HepG2 (cell line): ENCODE measurements around the gene RFX2. TPM values are rescaled to one million over a fixed set of nuclear protein-coding genes. Genes with fewer than 3 reads are reported as not detected.

Source experiments
- ATAC-seq: fragments of 200-7000 bp; cut with Tn5 transposase; 3 replicates; pipeline ENCODE4 v1.9.1; 2020; ENCODE audit warnings: mild to moderate bottlenecking, moderate library complexity
- BruUV-seq: library from RNA; stranded (reverse); fragments of 400-500 nt; replicated peaks from 2 replicates; lab custom pipeline; 2021; lab: Mats Ljungman, UMichigan
- CTCF ChIA-PET: fragments of 300-600 bp; formaldehyde crosslinking; extraction: SDS; loops from one replicate; lab custom pipeline; 2021; ENCODE audit warnings: low total read pairs, inconsistent platforms, low intra/inter-chr PET ratio; lab: Yijun Ruan, JAX
- POLR2A ChIA-PET: fragments of 350-600 bp; sonication (Branson Sonifier 250); formaldehyde crosslinking; loops from one replicate; lab custom pipeline; 2020; ENCODE audit warnings: antibody characterized with exemption, inconsistent platforms; lab: Yijun Ruan, JAX
- DNase-seq: peaks from one replicate; pipeline ENCODE4 v3.0.0-alpha.2; 2015; ENCODE audit warnings: low spot score
- FAIRE-seq: peaks from 3 replicates; lab custom pipeline; 2011; peaks lifted over from hg19 to GRCh38; lab: Jason Lieb, UNC
- H2AFZ ChIP-seq: one replicate; pipeline ENCODE4 v1.6.1; 2011; ENCODE audit warnings: low read length, inconsistent platforms
- H3K27ac ChIP-seq: fragments of 300-600 bp; 3 replicates; pipeline ENCODE4 v1.8.0; 2011; ENCODE audit warnings: mixed run types, mild to moderate bottlenecking, mixed read lengths, low read length, inconsistent platforms; ENCODE audit not compliant: insufficient read depth; ENCODE audit errors: extremely low read length
- H3K27me3 ChIP-seq, 2 experiments: fragments of 200-600 bp in 1 of 2; 2 replicates in 1 of 2; 3 replicates in 1 of 2; pipeline versions ENCODE4 v1.6.0 to v1.8.0; 2011; ENCODE audit warnings: low read length in 2 of 2, mild to moderate bottlenecking in 2 of 2, moderate library complexity in 2 of 2, inconsistent platforms in 1 of 2; ENCODE audit not compliant: insufficient read depth in 2 of 2, control insufficient read depth in 1 of 2
- H3K36me3 ChIP-seq, 2 experiments: fragments of 200-600 bp in 1 of 2; replicated peaks in 1 of 2; 2 replicates in 1 of 2; 3 replicates in 1 of 2; pipeline versions ENCODE4 v1.5.1 to v1.8.0; 2011; ENCODE audit warnings: low read length in 2 of 2, inconsistent platforms in 1 of 2; ENCODE audit not compliant: insufficient read depth in 2 of 2, control insufficient read depth in 1 of 2
- H3K4me1 ChIP-seq: 2 replicates; pipeline ENCODE4 v1.5.1; 2012; ENCODE audit warnings: low read length, inconsistent platforms; ENCODE audit not compliant: insufficient read depth
- H3K4me2 ChIP-seq: 2 replicates; pipeline ENCODE4 v1.6.0; 2011; ENCODE audit warnings: low read depth, low read length, inconsistent platforms
- H3K4me3 ChIP-seq, 3 experiments: fragments of 200-600 bp in 1 of 3; sonication (generic), shearing (Covaris generic) in 1 of 3; replicated peaks in 1 of 3; 2 replicates each; pipeline ENCODE4 v1.5.1; 2011 to 2016; ENCODE audit warnings: low read length in 3 of 3, inconsistent platforms in 2 of 3, low read depth in 2 of 3, mild to moderate bottlenecking in 2 of 3, control low read depth in 1 of 3, mixed read lengths in 1 of 3; ENCODE audit not compliant: insufficient read depth in 1 of 3
- H3K79me2 ChIP-seq: one replicate; pipeline ENCODE4 v1.6.1; 2011; ENCODE audit warnings: low read length, inconsistent platforms; ENCODE audit not compliant: insufficient read depth
- H3K9ac ChIP-seq: 2 replicates; pipeline ENCODE4 v1.6.0; 2011; ENCODE audit warnings: mild to moderate bottlenecking, low read depth, low read length, inconsistent platforms; ENCODE audit not compliant: insufficient read depth
- H3K9me3 ChIP-seq: 2 replicates; pipeline ENCODE4 v1.5.1; 2012; ENCODE audit warnings: mild to moderate bottlenecking, low read length
- H4K20me1 ChIP-seq: 2 replicates; pipeline ENCODE4 v1.6.0; 2011; ENCODE audit warnings: inconsistent platforms, mild to moderate bottlenecking, low read length, moderate library complexity; ENCODE audit not compliant: insufficient read depth
- HHEX ChIP-seq: IDR thresholded peaks from 2 replicates; pipeline ENCODE4 v1.6.1; 2016; ENCODE audit warnings: control low read depth
- MYPOP ChIP-seq: sonication (generic); formaldehyde crosslinking; IDR thresholded peaks from 2 replicates; pipeline ENCODE4 v1.8.1; 2023; ENCODE audit warnings: mild to moderate bottlenecking, moderate library complexity, missing genetic modification reagents
- NR3C1 ChIP-seq: sonication (generic); formaldehyde crosslinking; IDR thresholded peaks from 2 replicates; pipeline ENCODE4 v1.4.0; 2020; ENCODE audit warnings: missing genetic modification reagents
- SMARCE1 ChIP-seq: fragments of 450-650 bp; IDR thresholded peaks from 2 replicates; pipeline ENCODE4 v1.6.1; 2017; ENCODE audit warnings: borderline replicate concordance
- TFAP4 ChIP-seq: sonication (generic); IDR thresholded peaks from 2 replicates; pipeline ENCODE4 v1.6.1; 2016; ENCODE audit warnings: low read depth, borderline replicate concordance
- ZC3H4 ChIP-seq: sonication (generic); formaldehyde crosslinking; IDR thresholded peaks from 2 replicates; pipeline ENCODE4 v1.4.0; 2020; ENCODE audit warnings: missing genetic modification reagents, borderline replicate concordance
- ZNF44 ChIP-seq: sonication (generic); formaldehyde crosslinking; IDR thresholded peaks from 2 replicates; pipeline ENCODE4 v1.5.1; 2020; ENCODE audit warnings: mild to moderate bottlenecking, missing genetic modification reagents
- WGBS: methylation state at CpG from one replicate; pipeline ENCODE4 v1.1.6; 2017; ENCODE audit warnings: low lambda C conversion rate; 5-methylcytosine and 5-hydroxymethylcytosine counted together
- in situ Hi-C: cut with HindIII; loops from 2 replicates; pipeline ENCODE4 v1.10.0; 2017; ENCODE audit warnings: low pct_unique_long_range_greater_than_20kb; ENCODE audit not compliant: extremely low pct_ligation_motif_present
- intact Hi-C: fragments of 100-400 bp; cut with micrococcal nuclease; formaldehyde crosslinking; loops from one replicate; pipeline ENCODE4 v1.10.0; 2022; ENCODE audit not compliant: unreplicated experiment
- polyA plus RNA-seq, 8 experiments: library from polyadenylated mRNA; depleted of rRNA in 3 of 8; stranded (reverse) in 7 of 8; unstranded in 1 of 8; fragments of >200 nt; fragmentation: Illumina TruSeq in 4 of 8; extraction: Trizol in 4 of 8; gene quantifications; 2 replicates each; pipeline versions ENCODE4 v1.2.1 to v1.2.3, GENCODE V29; 2011 to 2016; ENCODE audit warnings: low read depth in 4 of 8, missing spikeins in 1 of 8, mixed read lengths in 1 of 8; ENCODE audit not compliant: insufficient read depth in 1 of 8
- total RNA-seq, 5 experiments: library from RNA; depleted of rRNA; stranded (reverse); fragments of >200 nt; fragmentation: Illumina TruSeq; extraction: Trizol; gene quantifications; 2 replicates each; pipeline ENCODE4 v1.2.3, GENCODE V29; 2016; ENCODE audit warnings: low read depth in 1 of 5
- TF ChIP-seq, protein P1 (sequence below): sonication (generic); formaldehyde crosslinking; IDR thresholded peaks from 2 replicates; pipeline ENCODE4 v1.5.0; 2020; ENCODE audit warnings: mild to moderate bottlenecking, missing genetic modification reagents, borderline replicate concordance
- TF ChIP-seq, protein P2 (sequence below): sonication (generic); formaldehyde crosslinking; conservative IDR thresholded peaks from 2 replicates; pipeline ENCODE4 v1.4.0; 2020; ENCODE audit warnings: missing genetic modification reagents
- TF ChIP-seq, protein P3 (sequence below): IDR thresholded peaks from 2 replicates; pipeline ENCODE4 v1.6.1; 2016; ENCODE audit warnings: mild to moderate bottlenecking, missing biosample characterization, missing genetic modification reagents
- TF ChIP-seq, protein P4 (sequence below): sonication (generic); formaldehyde crosslinking; IDR thresholded peaks from 2 replicates; pipeline ENCODE4 v1.8.1; 2023; ENCODE audit warnings: mild to moderate bottlenecking, missing genetic modification reagents

RFX2 gene
- total and polyA plus RNA-seq, 2 of the 13 experiments (the other 11 are each of a cell fraction or from before 2014, with no cell fraction given), result 2.8 to 3.3 TPM

- no peaks in the 10 kb centered on the region for H3K9me3 ChIP-seq
- no peak for ATAC-seq
- 66% methylated on average over 4 of the region's 4 CpGs for WGBS
- H3K4me1 ChIP-seq, result peaks cover 16% of the 10 kb centered on the region
- no peaks in the 10 kb centered on the region for H3K36me3 ChIP-seq
- no peak overlapping the region for H2AFZ ChIP-seq
- no peak overlapping the region for H3K9ac ChIP-seq
- FAIRE-seq, result no peak
- peaks cover 0 to 2% of the 10 kb centered on the region in 2 experiments; a peak in 1 of 5 replicates for H3K27me3 ChIP-seq
- POLR2A ChIA-PET, result no interaction called here
- intact Hi-C loops, result no loop called here
- no TSS peak for BruUV-seq
- no peak overlapping the region for H3K4me3 ChIP-seq
- H3K4me2 ChIP-seq, result no peak overlapping the region
- no peaks in the 10 kb centered on the region for H4K20me1 ChIP-seq
- H3K27ac ChIP-seq, result no peak overlapping the region
- in situ Hi-C loops, result no loop called here
- CTCF ChIA-PET, result no interaction called here
- DNase-seq, result no peak
- no peaks in the 10 kb centered on the region for H3K79me2 ChIP-seq
- TF ChIP-seq SMARCE1, result no peak
- no peak for TF ChIP-seq NR3C1 (CRISPR knock-in tag)
- TF ChIP-seq ZC3H4 (CRISPR knock-in tag), result no peak
- TF ChIP-seq HHEX (CRISPR knock-in tag), result no peak
- TF ChIP-seq, protein P1, sequence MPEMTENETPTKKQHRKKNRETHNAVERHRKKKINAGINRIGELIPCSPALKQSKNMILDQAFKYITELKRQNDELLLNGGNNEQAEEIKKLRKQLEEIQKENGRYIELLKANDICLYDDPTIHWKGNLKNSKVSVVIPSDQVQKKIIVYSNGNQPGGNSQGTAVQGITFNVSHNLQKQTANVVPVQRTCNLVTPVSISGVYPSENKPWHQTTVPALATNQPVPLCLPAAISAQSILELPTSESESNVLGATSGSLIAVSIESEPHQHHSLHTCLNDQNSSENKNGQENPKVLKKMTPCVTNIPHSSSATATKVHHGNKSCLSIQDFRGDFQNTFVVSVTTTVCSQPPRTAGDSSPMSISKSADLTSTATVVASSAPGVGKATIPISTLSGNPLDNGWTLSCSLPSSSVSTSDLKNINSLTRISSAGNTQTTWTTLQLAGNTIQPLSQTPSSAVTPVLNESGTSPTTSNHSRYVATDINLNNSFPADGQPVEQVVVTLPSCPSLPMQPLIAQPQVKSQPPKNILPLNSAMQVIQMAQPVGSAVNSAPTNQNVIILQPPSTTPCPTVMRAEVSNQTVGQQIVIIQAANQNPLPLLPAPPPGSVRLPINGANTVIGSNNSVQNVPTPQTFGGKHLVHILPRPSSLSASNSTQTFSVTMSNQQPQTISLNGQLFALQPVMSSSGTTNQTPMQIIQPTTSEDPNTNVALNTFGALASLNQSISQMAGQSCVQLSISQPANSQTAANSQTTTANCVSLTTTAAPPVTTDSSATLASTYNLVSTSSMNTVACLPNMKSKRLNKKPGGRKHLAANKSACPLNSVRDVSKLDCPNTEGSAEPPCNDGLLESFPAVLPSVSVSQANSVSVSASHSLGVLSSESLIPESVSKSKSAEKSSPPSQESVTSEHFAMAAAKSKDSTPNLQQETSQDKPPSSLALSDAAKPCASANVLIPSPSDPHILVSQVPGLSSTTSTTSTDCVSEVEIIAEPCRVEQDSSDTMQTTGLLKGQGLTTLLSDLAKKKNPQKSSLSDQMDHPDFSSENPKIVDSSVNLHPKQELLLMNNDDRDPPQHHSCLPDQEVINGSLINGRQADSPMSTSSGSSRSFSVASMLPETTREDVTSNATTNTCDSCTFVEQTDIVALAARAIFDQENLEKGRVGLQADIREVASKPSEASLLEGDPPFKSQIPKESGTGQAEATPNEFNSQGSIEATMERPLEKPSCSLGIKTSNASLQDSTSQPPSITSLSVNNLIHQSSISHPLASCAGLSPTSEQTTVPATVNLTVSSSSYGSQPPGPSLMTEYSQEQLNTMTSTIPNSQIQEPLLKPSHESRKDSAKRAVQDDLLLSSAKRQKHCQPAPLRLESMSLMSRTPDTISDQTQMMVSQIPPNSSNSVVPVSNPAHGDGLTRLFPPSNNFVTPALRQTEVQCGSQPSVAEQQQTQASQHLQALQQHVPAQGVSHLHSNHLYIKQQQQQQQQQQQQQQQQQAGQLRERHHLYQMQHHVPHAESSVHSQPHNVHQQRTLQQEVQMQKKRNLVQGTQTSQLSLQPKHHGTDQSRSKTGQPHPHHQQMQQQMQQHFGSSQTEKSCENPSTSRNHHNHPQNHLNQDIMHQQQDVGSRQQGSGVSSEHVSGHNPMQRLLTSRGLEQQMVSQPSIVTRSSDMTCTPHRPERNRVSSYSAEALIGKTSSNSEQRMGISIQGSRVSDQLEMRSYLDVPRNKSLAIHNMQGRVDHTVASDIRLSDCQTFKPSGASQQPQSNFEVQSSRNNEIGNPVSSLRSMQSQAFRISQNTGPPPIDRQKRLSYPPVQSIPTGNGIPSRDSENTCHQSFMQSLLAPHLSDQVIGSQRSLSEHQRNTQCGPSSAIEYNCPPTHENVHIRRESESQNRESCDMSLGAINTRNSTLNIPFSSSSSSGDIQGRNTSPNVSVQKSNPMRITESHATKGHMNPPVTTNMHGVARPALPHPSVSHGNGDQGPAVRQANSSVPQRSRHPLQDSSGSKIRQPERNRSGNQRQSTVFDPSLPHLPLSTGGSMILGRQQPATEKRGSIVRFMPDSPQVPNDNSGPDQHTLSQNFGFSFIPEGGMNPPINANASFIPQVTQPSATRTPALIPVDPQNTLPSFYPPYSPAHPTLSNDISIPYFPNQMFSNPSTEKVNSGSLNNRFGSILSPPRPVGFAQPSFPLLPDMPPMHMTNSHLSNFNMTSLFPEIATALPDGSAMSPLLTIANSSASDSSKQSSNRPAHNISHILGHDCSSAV (CRISPR knock-in tag), result no peak
- no peak for TF ChIP-seq TFAP4
- TF ChIP-seq, protein P2, sequence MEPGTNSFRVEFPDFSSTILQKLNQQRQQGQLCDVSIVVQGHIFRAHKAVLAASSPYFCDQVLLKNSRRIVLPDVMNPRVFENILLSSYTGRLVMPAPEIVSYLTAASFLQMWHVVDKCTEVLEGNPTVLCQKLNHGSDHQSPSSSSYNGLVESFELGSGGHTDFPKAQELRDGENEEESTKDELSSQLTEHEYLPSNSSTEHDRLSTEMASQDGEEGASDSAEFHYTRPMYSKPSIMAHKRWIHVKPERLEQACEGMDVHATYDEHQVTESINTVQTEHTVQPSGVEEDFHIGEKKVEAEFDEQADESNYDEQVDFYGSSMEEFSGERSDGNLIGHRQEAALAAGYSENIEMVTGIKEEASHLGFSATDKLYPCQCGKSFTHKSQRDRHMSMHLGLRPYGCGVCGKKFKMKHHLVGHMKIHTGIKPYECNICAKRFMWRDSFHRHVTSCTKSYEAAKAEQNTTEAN (CRISPR knock-in tag), result no peak
- no peak for TF ChIP-seq MYPOP (CRISPR knock-in tag)
- TF ChIP-seq, protein P3, sequence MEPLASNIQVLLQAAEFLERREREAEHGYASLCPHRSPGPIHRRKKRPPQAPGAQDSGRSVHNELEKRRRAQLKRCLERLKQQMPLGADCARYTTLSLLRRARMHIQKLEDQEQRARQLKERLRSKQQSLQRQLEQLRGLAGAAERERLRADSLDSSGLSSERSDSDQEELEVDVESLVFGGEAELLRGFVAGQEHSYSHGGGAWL (CRISPR knock-in tag), result no peak
- no peak for TF ChIP-seq ZNF44
- TF ChIP-seq, protein P4, sequence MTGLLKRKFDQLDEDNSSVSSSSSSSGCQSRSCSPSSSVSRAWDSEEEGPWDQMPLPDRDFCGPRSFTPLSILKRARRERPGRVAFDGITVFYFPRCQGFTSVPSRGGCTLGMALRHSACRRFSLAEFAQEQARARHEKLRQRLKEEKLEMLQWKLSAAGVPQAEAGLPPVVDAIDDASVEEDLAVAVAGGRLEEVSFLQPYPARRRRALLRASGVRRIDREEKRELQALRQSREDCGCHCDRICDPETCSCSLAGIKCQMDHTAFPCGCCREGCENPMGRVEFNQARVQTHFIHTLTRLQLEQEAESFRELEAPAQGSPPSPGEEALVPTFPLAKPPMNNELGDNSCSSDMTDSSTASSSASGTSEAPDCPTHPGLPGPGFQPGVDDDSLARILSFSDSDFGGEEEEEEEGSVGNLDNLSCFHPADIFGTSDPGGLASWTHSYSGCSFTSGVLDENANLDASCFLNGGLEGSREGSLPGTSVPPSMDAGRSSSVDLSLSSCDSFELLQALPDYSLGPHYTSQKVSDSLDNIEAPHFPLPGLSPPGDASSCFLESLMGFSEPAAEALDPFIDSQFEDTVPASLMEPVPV (CRISPR knock-in tag), result no peak
Observed at GRCh38 chr19:6078068-6078467, 32.2 kb downstream of the RFX2 start.
